22Rv1 (cell line): ENCODE measurements around the gene PRR29.

Experiments
- ZFX ChIP-seq: fragments of 450-650 bp; IDR thresholded peaks from 2 replicates; pipeline ENCODE4 v1.6.1; 2017; ENCODE audit warnings: antibody characterized with exemption, borderline replicate concordance
- TF ChIP-seq, protein P1 (sequence below): fragments of 450-650 bp; IDR thresholded peaks from 2 replicates; pipeline ENCODE4 v1.5.1; 2017; ENCODE audit warnings: mild to moderate bottlenecking

DNA sequence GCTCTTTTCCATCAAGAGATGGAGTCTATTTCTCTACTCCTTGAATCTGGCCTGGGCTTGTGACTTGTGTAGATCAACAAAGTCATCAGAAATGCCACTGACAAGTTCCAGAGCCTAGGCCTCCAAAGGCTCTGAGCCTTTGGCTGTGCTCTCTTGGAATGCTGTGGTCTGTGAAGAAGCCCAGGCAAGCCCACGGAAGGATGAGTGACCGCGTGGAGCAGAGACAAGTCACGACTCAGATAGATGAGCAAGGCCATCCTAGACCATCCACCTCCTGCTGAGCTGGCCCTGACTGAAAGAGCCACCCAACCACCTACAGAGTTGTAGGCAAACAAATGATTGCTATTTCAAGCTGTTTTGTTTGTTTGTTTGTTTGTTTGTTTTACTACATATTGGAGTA, 33.9 kb downstream of the PRR29 start:
- TF ChIP-seq, protein P1, sequence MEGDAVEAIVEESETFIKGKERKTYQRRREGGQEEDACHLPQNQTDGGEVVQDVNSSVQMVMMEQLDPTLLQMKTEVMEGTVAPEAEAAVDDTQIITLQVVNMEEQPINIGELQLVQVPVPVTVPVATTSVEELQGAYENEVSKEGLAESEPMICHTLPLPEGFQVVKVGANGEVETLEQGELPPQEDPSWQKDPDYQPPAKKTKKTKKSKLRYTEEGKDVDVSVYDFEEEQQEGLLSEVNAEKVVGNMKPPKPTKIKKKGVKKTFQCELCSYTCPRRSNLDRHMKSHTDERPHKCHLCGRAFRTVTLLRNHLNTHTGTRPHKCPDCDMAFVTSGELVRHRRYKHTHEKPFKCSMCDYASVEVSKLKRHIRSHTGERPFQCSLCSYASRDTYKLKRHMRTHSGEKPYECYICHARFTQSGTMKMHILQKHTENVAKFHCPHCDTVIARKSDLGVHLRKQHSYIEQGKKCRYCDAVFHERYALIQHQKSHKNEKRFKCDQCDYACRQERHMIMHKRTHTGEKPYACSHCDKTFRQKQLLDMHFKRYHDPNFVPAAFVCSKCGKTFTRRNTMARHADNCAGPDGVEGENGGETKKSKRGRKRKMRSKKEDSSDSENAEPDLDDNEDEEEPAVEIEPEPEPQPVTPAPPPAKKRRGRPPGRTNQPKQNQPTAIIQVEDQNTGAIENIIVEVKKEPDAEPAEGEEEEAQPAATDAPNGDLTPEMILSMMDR, result no peak
- no peak for TF ChIP-seq ZFX
